Mucosa of rectum (tissue), 2 donors: ENCODE results near the gene YBX1.
A peak's percentile ranks its signal among the peaks of the same experiment; 100 is the strongest.

Experiments
- H3K27ac ChIP-seq, 2 donors: one replicate each; pipeline ENCODE4 v1.7.0; 2013; ENCODE audit warnings: inconsistent platforms in 2 of 2, low read depth in 2 of 2, low read length in 2 of 2
- H3K27me3 ChIP-seq, 2 donors: one replicate each; pipeline ENCODE4 v1.7.0; 2013; ENCODE audit warnings: low read length in 2 of 2; ENCODE audit not compliant: control insufficient read depth in 2 of 2, insufficient read depth in 2 of 2
- H3K36me3 ChIP-seq, 2 donors: one replicate each; pipeline ENCODE4 v1.7.0; 2013; ENCODE audit warnings: low read length in 2 of 2; ENCODE audit not compliant: control insufficient read depth in 2 of 2, insufficient read depth in 2 of 2
- H3K4me1 ChIP-seq, 2 donors: one replicate each; pipeline ENCODE4 v1.7.0; 2013; ENCODE audit warnings: low read length in 2 of 2, mild to moderate bottlenecking in 1 of 2; ENCODE audit not compliant: control insufficient read depth in 2 of 2, insufficient read depth in 2 of 2
- H3K4me3 ChIP-seq, 2 donors: one replicate each; pipeline ENCODE4 v1.7.0; 2013; ENCODE audit warnings: low read length in 2 of 2
- H3K9ac ChIP-seq, 2 donors: one replicate each; pipeline ENCODE4 v1.7.0; 2013; ENCODE audit warnings: low read length in 2 of 2, low read depth in 1 of 2, mild to moderate bottlenecking in 1 of 2
- H3K9me3 ChIP-seq, 2 donors: one replicate each; pipeline ENCODE4 v1.7.0; 2013; ENCODE audit warnings: low read length in 2 of 2; ENCODE audit not compliant: control insufficient read depth in 2 of 2
- donor health status: healthy.
- donor health status: Normal muscosa, but diverticular disease.

Gene YBX1

DNA sequence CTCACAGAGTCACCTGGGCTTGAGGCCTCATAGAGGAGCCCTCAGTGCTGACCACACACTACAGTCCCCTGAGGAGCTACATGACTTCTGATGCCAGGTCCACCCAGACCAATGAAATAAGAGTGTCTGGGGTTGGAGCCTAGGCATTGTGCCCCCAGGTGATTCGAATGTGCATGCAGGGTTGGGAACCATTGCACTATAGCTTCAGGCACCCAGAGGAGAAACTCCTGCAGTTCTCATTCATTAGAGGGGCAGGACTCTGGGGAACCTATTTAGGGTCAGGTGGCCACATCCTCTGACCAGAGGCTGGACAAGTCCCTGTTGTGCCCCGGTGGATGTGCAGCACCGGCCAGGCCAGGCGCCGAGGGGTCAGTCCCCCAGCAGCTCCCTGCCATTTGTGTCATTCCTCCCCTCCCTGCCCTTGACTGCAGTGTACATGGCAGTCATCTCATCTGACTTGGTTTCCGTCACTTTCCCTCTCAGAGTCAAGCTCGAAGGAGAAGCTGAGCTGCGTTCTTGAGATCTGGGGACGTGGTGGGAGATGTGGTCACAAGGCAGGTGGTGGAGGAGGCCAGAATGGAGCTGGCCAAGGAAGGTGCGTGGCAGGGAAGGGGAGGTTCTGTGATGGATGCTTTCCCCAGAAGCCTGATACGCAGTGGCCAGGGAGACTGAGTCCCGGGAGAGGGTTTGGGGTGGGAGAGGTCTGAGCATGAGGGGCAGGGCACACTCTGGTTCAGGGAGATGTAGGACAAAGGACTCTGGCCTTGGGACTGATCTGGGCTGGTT, 51.4 kb downstream of the YBX1 start:
- Histone ChIP-seq H3K36me3 (no peaks in the 10 kb centered on the region), H3K4me1 (peaks cover 21 to 29% of the 10 kb centered on the region in 2 donors), H3K27ac (no peak overlapping the region), H3K4me3 (no peak overlapping the region), H3K9ac (no peak overlapping the region), H3K27me3 (no peaks in the 10 kb centered on the region), H3K9me3 (no peaks in the 10 kb centered on the region)

GRCh38 chr1:42734201-42735035, 52.2 kb downstream of the YBX1 start:
- Histone ChIP-seq H3K27me3 (no peaks in the 10 kb centered on the region), H3K4me3 (no peak overlapping the region), H3K4me1 (peaks cover 21 to 29% of the 10 kb centered on the region in 2 donors), H3K9me3 (no peaks in the 10 kb centered on the region), H3K36me3 (no peaks in the 10 kb centered on the region), H3K27ac (no peak overlapping the region), H3K9ac (no peak overlapping the region)

DNA sequence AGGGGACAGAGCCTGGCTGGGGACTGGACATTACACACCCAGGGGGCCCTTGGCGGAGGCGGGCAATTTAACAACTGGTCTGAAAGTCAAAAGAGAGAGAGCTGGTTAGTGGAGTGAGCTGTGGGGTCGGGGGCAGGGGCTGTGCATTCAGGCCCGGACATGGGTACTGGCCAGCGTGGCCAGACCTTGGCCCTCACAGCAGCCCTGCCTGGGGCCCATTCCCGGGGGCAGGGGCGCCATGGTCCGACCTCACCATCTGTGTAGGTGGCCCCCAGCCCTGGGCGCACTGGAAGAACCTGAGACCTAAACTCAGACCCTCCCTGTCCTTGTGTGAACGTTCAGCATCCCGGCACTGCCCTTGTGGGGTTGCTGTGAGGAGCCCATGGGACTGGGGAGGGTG, 52.8 kb downstream of the YBX1 start:
- Histone ChIP-seq H3K9ac (no peak overlapping the region), H3K36me3 (no peaks in the 10 kb centered on the region), H3K27me3 (no peaks in the 10 kb centered on the region), H3K27ac (no peak overlapping the region), H3K9me3 (no peaks in the 10 kb centered on the region), H3K4me3 (no peak overlapping the region), H3K4me1 (peaks cover 21 to 29% of the 10 kb centered on the region in 2 donors)

DNA sequence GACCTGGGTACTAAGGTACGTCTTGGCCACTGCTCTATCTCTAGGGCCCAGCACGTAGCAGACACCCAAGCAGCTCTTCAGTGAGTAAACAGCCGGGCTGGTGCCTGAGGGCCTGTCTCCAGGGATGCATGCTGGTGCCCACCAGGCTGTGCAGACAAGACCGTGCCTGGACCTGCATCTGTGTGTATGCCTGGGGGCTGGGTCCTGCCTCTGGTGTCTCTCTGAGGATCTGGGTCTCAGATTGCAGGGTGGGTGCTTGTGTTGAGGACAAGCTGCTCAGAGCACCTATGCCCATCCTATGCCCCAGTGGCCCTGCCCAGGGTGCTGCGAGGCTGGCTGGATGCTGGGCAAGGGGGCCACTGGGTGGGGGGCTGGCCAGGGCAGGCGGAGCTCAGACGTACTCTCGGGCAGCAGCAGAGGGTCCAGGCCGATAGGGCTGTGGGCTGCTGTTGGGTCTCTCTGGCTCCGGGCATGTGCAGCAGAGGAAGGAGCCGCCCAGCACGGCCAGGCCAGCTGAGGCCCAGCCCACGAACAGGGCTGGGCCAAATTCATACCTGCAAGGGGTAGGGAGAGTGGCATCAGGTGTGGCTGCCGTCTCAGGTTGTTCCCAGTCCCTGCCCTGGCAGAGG, 53.4 kb downstream of the YBX1 start:
- H3K4me1 ChIP-seq, result peaks cover 21 to 29% of the 10 kb centered on the region in 2 donors
- H3K27me3 ChIP-seq, result no peaks in the 10 kb centered on the region
- peak overlapping the region; percentile 28 to 58 for H3K27ac ChIP-seq
- H3K9me3 ChIP-seq, result no peaks in the 10 kb centered on the region
- no peaks in the 10 kb centered on the region for H3K36me3 ChIP-seq
- peak overlapping the region in 1 of 2 donors; percentile 29 for H3K9ac ChIP-seq
- peak overlapping the region in 1 of 2 donors; percentile 22 for H3K4me3 ChIP-seq

GRCh38 chr1:42736152-42736551, 53.9 kb downstream of the YBX1 start:
- Histone ChIP-seq H3K9me3 (no peaks in the 10 kb centered on the region), H3K4me3 (peak overlapping the region in 1 of 2 donors; percentile 22), H3K4me1 (peaks cover 21 to 29% of the 10 kb centered on the region in 2 donors), H3K36me3 (no peaks in the 10 kb centered on the region), H3K9ac (peak overlapping the region in 1 of 2 donors; percentile 29), H3K27me3 (no peaks in the 10 kb centered on the region), H3K27ac (peak overlapping the region; percentile 28 to 58)

- no peaks in the 10 kb centered on the region for H3K36me3 ChIP-seq
- peaks cover 18 to 25% of the 10 kb centered on the region in 2 donors for H3K4me1 ChIP-seq
- peak overlapping the region in 1 of 2 donors; percentile 22 for H3K4me3 ChIP-seq
- H3K27me3 ChIP-seq, result no peaks in the 10 kb centered on the region
- H3K9me3 ChIP-seq, result no peaks in the 10 kb centered on the region
- no peak overlapping the region for H3K9ac ChIP-seq
- H3K27ac ChIP-seq, result peak overlapping the region; percentile 28 to 58
Observed at GRCh38 chr1:42736571-42737200, 54.5 kb downstream of the YBX1 start.

- Histone ChIP-seq H3K9ac (no peak overlapping the region), H3K4me1 (peaks cover 18 to 20% of the 10 kb centered on the region in 2 donors), H3K4me3 (no peak overlapping the region), H3K9me3 (no peaks in the 10 kb centered on the region), H3K27me3 (no peaks in the 10 kb centered on the region), H3K36me3 (no peaks in the 10 kb centered on the region), H3K27ac (peak overlapping the region in 1 of 2 donors; percentile 23)
Observed at GRCh38 chr1:42737257-42737656, 55.0 kb downstream of the YBX1 start.

- H3K27me3 ChIP-seq, result no peaks in the 10 kb centered on the region
- H3K9me3 ChIP-seq, result no peaks in the 10 kb centered on the region
- no peak overlapping the region for H3K9ac ChIP-seq
- H3K4me3 ChIP-seq, result no peak overlapping the region
- no peak overlapping the region for H3K27ac ChIP-seq
- no peaks in the 10 kb centered on the region for H3K36me3 ChIP-seq
- peaks cover 18 to 19% of the 10 kb centered on the region in 2 donors for H3K4me1 ChIP-seq
Observed at GRCh38 chr1:42737986-42738677, 55.9 kb downstream of the YBX1 start.

DNA sequence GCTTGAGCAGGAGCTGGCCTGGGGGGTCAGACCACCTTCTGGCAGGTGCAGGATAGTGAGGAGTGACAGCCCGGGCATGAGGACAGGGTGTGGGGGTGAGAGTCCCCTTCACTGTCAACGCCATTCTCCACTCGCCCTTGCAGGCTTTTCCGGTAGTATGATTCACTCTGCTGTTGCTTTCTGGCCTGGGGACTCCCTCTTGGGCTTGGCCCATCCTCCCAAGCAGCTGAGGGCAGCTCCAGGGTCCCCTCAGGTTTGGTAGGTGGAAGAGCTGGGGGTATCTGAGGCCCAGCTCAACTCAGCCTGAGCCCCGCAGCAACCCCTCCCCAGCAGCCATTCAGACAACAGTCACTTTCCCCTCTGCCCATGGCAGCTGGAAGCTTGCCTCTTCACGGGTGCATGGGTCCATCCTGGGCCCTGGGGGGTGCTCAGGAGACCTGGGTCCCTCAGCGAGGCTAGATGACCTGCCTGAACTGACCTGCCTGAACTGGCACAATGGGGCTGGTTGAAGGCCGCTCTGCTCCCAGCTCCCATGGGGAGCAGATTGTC, 56.5 kb downstream of the YBX1 start:
- no peak overlapping the region for H3K9ac ChIP-seq

More for the DNA sequence above, 56.5 kb downstream of the YBX1 start:
- Histone ChIP-seq H3K4me1 (peaks cover 18 to 19% of the 10 kb centered on the region in 2 donors), H3K36me3 (no peaks in the 10 kb centered on the region), H3K27me3 (no peaks in the 10 kb centered on the region), H3K9me3 (no peaks in the 10 kb centered on the region), H3K4me3 (no peak overlapping the region), H3K27ac (no peak overlapping the region)
